Natural killer cell treated with Interleukin-12 subunit alpha and Interleukin-12 subunit beta and Interleukin-15 and Interleukin-18, amount 100 ng/mL, for 72 hours (primary cell): ENCODE data around the gene FAM181B. TPM values are rescaled to one million over a fixed set of nuclear protein-coding genes. Genes with fewer than 3 reads are reported as not detected.

Experiments
- ATAC-seq, 2 donors: fragments of 150-1000 bp; cut with Tn5 transposase in 1 of 2; sonication (Bioruptor Pico), chemical (Tn5 transposase) in 1 of 2; 2 replicates each; pipeline ENCODE4 v1.10.0; 2021
- DNase-seq: peaks from one replicate; pipeline ENCODE4 v3.0.0; 2022; ENCODE audit warnings: low spot score
- H3K27ac Mint-ChIP-seq, 2 donors: 1 replicate in 1 of 2; 2 replicates in 1 of 2; pipeline ENCODE4 v1.8.0; 2022; ENCODE audit warnings: mixed read lengths in 2 of 2, mild to moderate bottlenecking in 1 of 2, moderate library complexity in 1 of 2
- H3K27me3 Mint-ChIP-seq, 2 donors: 1 replicate in 1 of 2; 2 replicates in 1 of 2; pipeline ENCODE4 v1.8.0; 2022; ENCODE audit warnings: mixed read lengths in 2 of 2
- H3K36me3 Mint-ChIP-seq: one replicate; pipeline ENCODE4 v1.8.0; 2022; ENCODE audit warnings: mixed read lengths
- H3K4me1 Mint-ChIP-seq, 2 donors: 1 replicate in 1 of 2; 2 replicates in 1 of 2; pipeline ENCODE4 v1.8.0; 2022; ENCODE audit warnings: low read depth in 2 of 2, mixed read lengths in 2 of 2, mild to moderate bottlenecking in 1 of 2
- H3K4me3 Mint-ChIP-seq: one replicate; pipeline ENCODE4 v1.8.0; 2022; ENCODE audit warnings: mixed read lengths
- H3K9me3 Mint-ChIP-seq: 2 replicates; pipeline ENCODE4 v1.8.0; 2022; ENCODE audit warnings: mixed read lengths
- total RNA-seq, 2 donors: library from RNA; stranded (reverse); gene quantifications; one replicate each; pipeline ENCODE4 v1.2.3, GENCODE V29; 2022

FAM181B gene
- total RNA-seq = not detected

DNA sequence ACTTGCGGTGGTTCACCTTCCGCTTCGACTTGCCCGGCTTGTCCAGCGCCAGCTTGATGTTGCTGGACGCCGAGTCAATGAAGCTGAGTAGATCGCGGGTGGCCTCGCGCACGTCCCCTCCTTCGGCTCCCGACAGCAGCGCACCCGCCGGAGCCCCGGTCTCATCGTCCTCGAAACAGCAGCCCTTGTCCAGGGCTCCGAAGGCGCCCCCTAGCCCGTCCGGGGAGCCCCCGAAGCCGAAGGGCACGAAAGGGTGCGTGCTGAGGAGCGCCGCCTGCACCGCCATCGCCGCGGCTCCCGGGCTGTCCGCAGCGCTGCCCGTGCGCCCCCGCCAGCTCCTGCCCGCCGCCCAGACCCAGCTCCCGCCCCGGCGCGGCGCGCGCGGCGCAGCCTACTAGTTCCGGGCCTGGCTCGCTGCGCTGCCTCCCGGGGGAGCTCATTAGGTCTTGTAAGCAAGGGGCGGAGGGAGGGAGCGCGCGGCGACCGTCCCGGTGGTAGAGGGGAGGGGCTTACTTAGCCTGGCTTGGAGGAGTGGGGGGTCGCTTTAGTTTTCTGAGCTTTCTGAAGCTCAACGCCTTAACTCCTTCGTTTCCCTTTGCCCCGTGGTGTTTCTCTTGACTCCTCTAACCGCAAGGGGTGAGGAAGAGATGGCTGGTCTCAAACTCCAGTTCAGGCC is at the start of gene FAM181B:
Gene FAM181B, minus strand, starts transcription at position 421 of the 676 bp plus-strand sequence. Its CDS starts 135 bp downstream, at position 286.
- Mint-ChIP-seq H3K27me3 (peaks cover 55 to 67% of the 10 kb centered on the region in 2 donors), H3K4me1 (peaks cover 5 to 6% of the 10 kb centered on the region in 2 donors), H3K36me3 (no peaks in the 10 kb centered on the region)

GRCh38 chr11:82782825-82783374 is 49.2 kb upstream of the FAM181B start:
- H3K27ac Mint-ChIP-seq = no peak overlapping the region
- no peaks in the 10 kb centered on the region for H3K4me1 Mint-ChIP-seq
- no peak overlapping the region for H3K4me3 Mint-ChIP-seq

More for the DNA sequence above, at the start of gene FAM181B:
- ATAC-seq (peak; percentile 41 to 65), DNase-seq (no peak)
- Mint-ChIP-seq H3K9me3 (no peaks in the 10 kb centered on the region), H3K4me3 (peak within 1 kb of the TSS; percentile 15), H3K27ac (no peak within 1 kb of the TSS)

DNA sequence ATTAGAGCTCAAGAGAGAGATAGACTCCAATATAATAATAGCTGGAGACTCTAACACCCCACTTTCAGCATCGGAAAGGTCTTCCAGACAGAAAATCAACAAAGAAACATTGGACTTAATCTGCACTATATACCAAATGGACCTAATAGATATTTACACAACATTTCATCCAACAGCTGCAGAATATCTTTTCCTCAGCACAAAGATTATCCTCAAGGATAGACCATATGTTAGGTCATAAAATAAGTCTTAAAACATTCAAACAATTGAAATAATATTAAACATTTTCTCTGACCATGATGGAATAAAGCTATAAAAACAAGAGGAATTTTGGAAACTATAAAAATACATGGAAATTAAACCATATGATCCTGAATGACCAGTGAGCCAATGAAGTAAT is 45.1 kb upstream of the FAM181B start:
- no peak for DNase-seq
- Mint-ChIP-seq H3K36me3 (peaks cover 20% of the 10 kb centered on the region), H3K27ac (no peak overlapping the region), H3K4me3 (no peak overlapping the region), H3K9me3 (peaks cover 15% of the 10 kb centered on the region), H3K4me1 (no peaks in the 10 kb centered on the region), H3K27me3 (peaks cover 9 to 23% of the 10 kb centered on the region in 2 donors)
- ATAC-seq = no peak

More at GRCh38 chr11:82782825-82783374, 49.2 kb upstream of the FAM181B start:
- no peak for ATAC-seq
- Mint-ChIP-seq H3K36me3 (peaks cover 11% of the 10 kb centered on the region), H3K9me3 (peaks cover 7% of the 10 kb centered on the region), H3K27me3 (peaks cover 3 to 14% of the 10 kb centered on the region in 2 donors)
- DNase-seq = no peak

GRCh38 chr11:82776377-82776776 is 42.7 kb upstream of the FAM181B start:
- ATAC-seq = no peak
- no peak overlapping the region for H3K4me3 Mint-ChIP-seq
- peaks cover 9 to 25% of the 10 kb centered on the region in 2 donors for H3K27me3 Mint-ChIP-seq
- no peak for DNase-seq
- H3K9me3 Mint-ChIP-seq = peaks cover 14% of the 10 kb centered on the region
- H3K4me1 Mint-ChIP-seq = no peaks in the 10 kb centered on the region
- H3K27ac Mint-ChIP-seq = no peak overlapping the region
- H3K36me3 Mint-ChIP-seq = peaks cover 14% of the 10 kb centered on the region

- DNase-seq = no peak
- ATAC-seq = peak in 1 of 2 donors; percentile 56
- H3K4me3 Mint-ChIP-seq = no peak overlapping the region
- peaks cover 9% of the 10 kb centered on the region for H3K36me3 Mint-ChIP-seq
- peaks cover 9 to 20% of the 10 kb centered on the region in 2 donors for H3K27me3 Mint-ChIP-seq
- no peak overlapping the region for H3K27ac Mint-ChIP-seq
- H3K4me1 Mint-ChIP-seq = no peaks in the 10 kb centered on the region
- peaks cover 10% of the 10 kb centered on the region for H3K9me3 Mint-ChIP-seq
Measured at GRCh38 chr11:82775736-82776346, 42.2 kb upstream of the FAM181B start.

DNA sequence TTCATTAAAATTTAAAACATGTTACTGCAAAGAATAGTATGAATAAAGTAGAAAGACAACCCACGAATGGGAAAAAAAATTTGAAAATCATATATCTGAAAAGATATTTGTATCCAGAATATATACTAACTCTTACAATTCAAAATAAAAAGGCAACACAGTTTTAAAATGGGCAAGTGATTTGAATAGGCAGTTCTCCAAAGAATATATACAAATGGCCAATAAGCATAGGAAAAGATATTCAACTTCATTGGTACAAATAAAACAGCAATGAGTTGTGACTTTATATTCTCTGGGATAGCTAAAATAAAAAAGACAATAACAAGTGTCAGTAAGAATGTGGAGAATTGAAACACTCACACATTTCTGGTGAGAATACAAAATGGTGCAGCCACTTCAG is 41.6 kb upstream of the FAM181B start:
- no peak overlapping the region for H3K4me3 Mint-ChIP-seq
- DNase-seq (no peak), ATAC-seq (no peak)
- H3K9me3 Mint-ChIP-seq = peaks cover 10% of the 10 kb centered on the region
- H3K36me3 Mint-ChIP-seq = peaks cover 9% of the 10 kb centered on the region
- no peaks in the 10 kb centered on the region for H3K4me1 Mint-ChIP-seq
- peaks cover 9 to 19% of the 10 kb centered on the region in 2 donors for H3K27me3 Mint-ChIP-seq
- H3K27ac Mint-ChIP-seq = no peak overlapping the region

GRCh38 chr11:82771781-82772180 is 38.1 kb upstream of the FAM181B start:
- DNase-seq = no peak
- no peaks in the 10 kb centered on the region for H3K4me1 Mint-ChIP-seq

GRCh38 chr11:82767123-82767522 is 33.5 kb upstream of the FAM181B start:
- Mint-ChIP-seq H3K9me3 (no peaks in the 10 kb centered on the region), H3K27ac (no peak overlapping the region), H3K27me3 (peaks cover 9 to 14% of the 10 kb centered on the region in 2 donors), H3K4me3 (no peak overlapping the region), H3K4me1 (no peaks in the 10 kb centered on the region), H3K36me3 (no peaks in the 10 kb centered on the region)
- DNase-seq = no peak
- ATAC-seq = no peak

More at GRCh38 chr11:82771781-82772180, 38.1 kb upstream of the FAM181B start:
- H3K27ac Mint-ChIP-seq = no peak overlapping the region
- peaks cover under 1% of the 10 kb centered on the region for H3K9me3 Mint-ChIP-seq
- ATAC-seq = no peak
- no peak overlapping the region for H3K4me3 Mint-ChIP-seq
- H3K27me3 Mint-ChIP-seq = peaks cover 9 to 20% of the 10 kb centered on the region in 2 donors
- H3K36me3 Mint-ChIP-seq = peaks cover 2% of the 10 kb centered on the region

DNA sequence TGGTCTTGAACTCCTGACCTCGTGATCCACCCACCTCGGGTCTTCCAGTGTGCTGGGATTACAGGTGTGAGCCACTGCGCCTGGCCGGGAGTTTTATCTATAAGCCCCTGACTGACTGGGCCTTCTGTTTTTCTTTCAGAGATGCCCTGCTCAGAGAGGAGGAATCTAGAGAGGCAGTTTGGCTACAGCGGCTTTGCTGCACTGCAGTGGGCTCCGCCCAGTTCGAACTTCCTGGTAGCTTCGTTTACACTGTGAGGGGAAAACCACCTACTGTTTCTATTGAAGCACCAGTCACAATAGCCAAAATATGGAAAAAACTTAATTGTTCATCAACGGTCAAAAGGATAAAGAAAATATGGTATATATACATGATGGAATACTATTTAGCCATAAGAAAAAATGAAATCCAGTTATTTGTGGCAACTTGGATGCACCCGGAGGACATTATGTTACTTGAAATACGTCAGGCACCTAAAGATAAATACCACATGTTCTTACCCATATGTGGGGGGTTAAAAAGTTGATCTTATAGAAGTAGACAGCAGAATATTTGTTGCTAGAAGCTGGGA is 31.9 kb upstream of the FAM181B start:
- Mint-ChIP-seq H3K27ac (no peak overlapping the region), H3K4me1 (no peaks in the 10 kb centered on the region), H3K36me3 (no peaks in the 10 kb centered on the region), H3K9me3 (no peaks in the 10 kb centered on the region), H3K27me3 (peaks cover 9 to 14% of the 10 kb centered on the region in 2 donors), H3K4me3 (no peak overlapping the region)
- ATAC-seq (no peak), DNase-seq (no peak)

DNA sequence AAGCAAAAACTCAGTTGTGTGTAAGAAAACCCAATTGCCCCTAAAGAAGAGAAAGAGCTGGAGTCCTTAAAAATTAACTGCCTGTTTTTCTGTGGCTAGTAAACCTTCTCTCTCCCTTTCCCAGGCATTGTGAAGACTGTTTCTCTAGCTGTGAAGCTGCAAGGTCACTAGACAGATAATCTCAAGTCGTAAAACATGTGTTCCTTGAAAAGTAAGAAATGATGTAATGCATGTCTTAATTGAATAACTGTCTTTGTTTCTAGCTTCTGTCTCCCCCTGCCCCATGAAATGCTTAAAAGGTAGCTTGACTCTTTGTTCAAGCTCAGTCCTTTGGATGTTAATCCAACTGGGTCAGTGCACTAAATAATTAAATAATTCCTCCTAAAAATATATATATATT is 29.5 kb upstream of the FAM181B start:
- no peaks in the 10 kb centered on the region for H3K4me1 Mint-ChIP-seq
- H3K4me3 Mint-ChIP-seq = no peak overlapping the region
- DNase-seq = no peak
- H3K9me3 Mint-ChIP-seq = no peaks in the 10 kb centered on the region
- ATAC-seq = no peak
- H3K36me3 Mint-ChIP-seq = no peaks in the 10 kb centered on the region
- peaks cover 5 to 7% of the 10 kb centered on the region in 2 donors for H3K27me3 Mint-ChIP-seq
- no peak overlapping the region for H3K27ac Mint-ChIP-seq

- H3K27me3 Mint-ChIP-seq = no peaks in the 10 kb centered on the region
- no peaks in the 10 kb centered on the region for H3K36me3 Mint-ChIP-seq
- H3K4me3 Mint-ChIP-seq = no peak overlapping the region
- H3K9me3 Mint-ChIP-seq = no peaks in the 10 kb centered on the region
- H3K27ac Mint-ChIP-seq = no peak overlapping the region
- ATAC-seq (no peak), DNase-seq (no peak)
- H3K4me1 Mint-ChIP-seq = no peaks in the 10 kb centered on the region
Measured at GRCh38 chr11:82759649-82760048, 26.0 kb upstream of the FAM181B start.

- ATAC-seq (no peak), DNase-seq (no peak)
- no peaks in the 10 kb centered on the region for H3K36me3 Mint-ChIP-seq
- no peak overlapping the region for H3K4me3 Mint-ChIP-seq
- H3K4me1 Mint-ChIP-seq = no peaks in the 10 kb centered on the region
- no peaks in the 10 kb centered on the region for H3K9me3 Mint-ChIP-seq
- H3K27ac Mint-ChIP-seq = no peak overlapping the region
- peaks cover 0 to 7% of the 10 kb centered on the region in 2 donors for H3K27me3 Mint-ChIP-seq
Measured at GRCh38 chr11:82757660-82758357, 24.1 kb upstream of the FAM181B start.

- Mint-ChIP-seq H3K36me3 (no peaks in the 10 kb centered on the region), H3K27ac (no peak overlapping the region), H3K4me1 (no peaks in the 10 kb centered on the region), H3K27me3 (peaks cover 0 to 12% of the 10 kb centered on the region in 2 donors), H3K9me3 (no peaks in the 10 kb centered on the region), H3K4me3 (no peak overlapping the region)
- ATAC-seq = no peak
- no peak for DNase-seq
Measured at GRCh38 chr11:82756765-82757639, 23.3 kb upstream of the FAM181B start.
